Stimulated activated CD8-positive, alpha-beta memory T cell treated with anti-CD3 and anti-CD28 coated beads, Interleukin-7, amount 100 ng/mL, for 48 hours (primary cell): ENCODE data around the gene MCMBP.

ENCODE experiments used
- DNase-seq, 2 donors: peaks; one replicate each; pipeline ENCODE4 v3.0.0-alpha.2; 2020; ENCODE audit warnings: low read depth in 1 of 2; ENCODE audit errors: extremely low read depth in 1 of 2

MCMBP gene

DNA sequence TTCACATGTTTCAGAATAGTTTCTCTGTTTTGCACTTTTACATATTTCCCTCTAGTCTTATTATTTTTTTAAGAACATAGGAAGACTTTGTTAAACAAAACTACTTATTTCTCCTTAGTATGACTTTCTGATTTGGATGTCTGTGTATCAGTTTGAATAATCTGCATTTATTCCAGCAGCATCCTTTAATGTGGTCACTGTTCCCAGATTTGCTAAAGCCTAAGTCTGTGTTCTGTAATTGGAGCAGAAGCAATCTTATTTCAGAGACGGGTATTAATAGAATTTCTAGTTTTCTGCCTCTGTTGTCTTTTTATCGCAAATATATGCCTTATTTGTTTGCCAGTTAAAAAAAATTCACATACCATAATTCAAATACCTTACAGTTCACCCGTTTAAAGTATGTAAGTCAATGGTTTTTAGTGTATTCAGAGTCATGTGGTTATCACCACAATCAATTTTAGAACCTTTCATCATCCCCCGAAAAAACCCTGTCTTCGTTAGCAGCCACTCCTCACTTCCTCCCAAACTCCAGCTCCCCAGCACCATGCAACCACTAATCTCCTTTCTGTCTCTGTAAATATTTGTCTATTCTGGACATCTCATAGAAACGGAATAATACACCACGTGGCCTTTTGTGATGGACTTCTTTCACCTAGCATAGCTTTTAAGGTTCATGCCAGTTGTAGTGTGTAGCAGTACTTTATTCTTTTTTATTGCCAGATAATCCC is 88.1 kb downstream of the MCMBP start:
- DNase-seq, result no peak

DNA sequence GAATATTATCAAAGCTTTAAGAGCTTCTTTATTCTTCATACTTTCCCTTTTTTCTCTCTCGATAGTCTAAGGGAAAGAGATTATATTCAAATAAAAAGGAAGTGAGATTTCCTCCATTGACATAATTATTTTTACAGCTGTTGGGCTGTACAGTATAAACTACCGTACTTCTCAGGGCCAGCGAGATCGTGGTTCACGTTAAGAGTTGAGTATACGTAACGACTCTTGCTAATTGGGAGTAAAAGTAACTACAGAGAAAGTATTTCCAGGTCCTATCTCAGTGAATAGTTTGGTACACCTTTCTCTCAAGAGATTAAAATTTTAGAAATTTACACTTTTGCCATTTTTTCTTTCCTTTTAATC is 89.0 kb downstream of the MCMBP start:
- DNase-seq, result no peak

DNA sequence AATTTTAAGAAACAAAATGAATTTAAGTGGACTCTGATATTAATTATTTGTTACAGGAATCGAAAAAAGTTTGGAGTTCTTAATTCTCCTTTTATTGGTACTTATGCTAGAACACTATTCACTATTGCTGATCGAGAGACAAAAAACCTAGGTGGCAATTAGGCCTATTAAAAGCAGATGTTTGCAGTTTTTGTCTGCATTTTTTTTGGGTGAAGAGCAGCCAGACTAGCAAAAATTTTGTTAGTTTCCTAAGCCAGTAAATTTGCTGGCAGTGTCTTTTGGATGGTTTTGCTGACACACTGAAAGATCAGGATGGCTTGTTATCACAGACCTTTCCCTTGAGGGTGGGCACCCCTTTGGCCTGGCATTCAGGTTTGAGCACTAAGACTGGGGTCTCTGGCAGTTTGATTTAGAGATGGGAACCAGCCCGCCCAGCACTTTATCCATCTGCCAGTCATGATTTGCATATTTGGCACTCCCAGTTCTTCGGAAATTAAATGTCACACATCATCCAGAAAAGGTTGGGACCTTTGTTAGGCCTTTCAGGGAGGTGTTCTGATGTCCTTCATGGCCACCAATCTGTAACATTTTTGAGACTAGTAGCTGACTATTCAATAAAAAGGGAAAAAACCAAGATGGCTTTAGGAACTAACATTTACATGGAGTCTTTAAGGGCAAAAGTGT is 89.5 kb downstream of the MCMBP start:
- DNase-seq, result no peak

DNA sequence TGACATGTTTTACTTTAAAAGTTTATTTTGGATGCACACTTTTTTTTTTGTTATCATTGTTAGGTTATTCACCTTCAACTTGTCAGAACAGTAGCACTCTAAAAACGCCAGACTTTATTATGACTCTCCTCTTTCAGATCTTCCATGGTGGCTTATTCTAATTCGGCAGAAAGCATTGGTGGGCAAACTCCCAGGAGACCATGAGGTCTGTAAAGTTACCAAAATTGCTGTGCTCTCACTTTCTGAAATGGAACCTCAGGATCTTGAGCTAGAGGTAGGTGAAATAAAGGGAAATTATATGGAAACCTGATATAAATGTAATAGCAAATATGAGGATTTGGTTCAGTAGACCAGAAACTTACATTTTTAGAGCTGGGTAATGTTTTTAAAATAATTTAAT is 91.1 kb downstream of the MCMBP start:
- DNase-seq, result no peak

DNA sequence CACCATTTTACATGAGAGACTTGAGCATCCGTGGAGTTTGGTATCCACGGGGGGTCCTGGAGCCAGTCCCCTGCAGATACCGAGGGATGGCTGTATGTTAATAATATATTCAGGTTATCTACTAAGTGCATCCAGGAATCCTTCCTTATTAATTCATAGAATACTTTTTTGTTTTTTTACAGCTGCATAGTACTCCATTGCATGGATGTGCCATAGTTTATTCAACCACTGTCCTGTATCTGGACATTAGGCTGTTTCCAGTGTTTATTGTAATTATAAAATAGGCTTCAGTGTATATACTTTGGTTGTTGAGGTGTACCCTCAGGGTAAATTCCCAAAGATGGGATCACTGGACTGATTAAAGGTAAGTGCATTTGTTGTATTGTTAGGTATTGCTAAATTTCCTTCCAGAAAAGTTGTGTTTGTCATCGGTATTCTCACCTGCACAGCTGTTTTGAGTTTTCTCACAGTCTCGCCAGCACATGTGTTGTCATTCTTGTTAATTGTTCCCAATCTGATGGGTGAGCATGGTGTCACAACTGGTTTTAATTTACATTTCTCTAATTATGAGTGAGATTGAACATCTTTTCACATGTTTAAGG is 91.7 kb downstream of the MCMBP start:
- no peak for DNase-seq
